Measurements from ENCODE around the gene FMN1.

DNA sequence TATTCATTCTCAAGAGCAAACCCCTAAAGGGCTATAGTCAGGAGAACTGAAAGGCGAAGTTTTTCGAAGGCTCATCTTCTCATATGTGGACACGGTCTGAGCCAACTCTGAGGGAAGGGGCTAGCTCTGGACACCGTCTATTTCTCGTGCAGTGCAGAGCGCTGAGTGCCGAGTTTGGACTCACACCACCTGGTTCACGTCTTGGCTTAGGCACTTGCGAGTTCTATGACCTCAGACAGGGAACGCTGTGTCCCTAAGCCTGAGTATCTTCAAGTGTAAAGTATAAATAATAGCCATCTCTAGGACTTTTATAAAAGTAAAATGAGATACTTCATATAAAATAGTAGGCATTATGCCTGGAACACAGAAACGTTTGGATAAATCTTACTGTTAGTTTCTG, 223.7 kb downstream of the FMN1 start:
- TF ChIP-seq GATA3 (IDR thresholded peaks at IDR 0.05; ENCODE audit: low read depth, low read length) = no peak
- no peak for TF ChIP-seq GATA2 (IDR thresholded peaks at IDR 0.05; ENCODE audit: low read depth, low read length)

Data from SH-SY5Y (cell line).